ENCODE measurements around the gene CALHM3. TPM values are rescaled to one million over a fixed set of nuclear protein-coding genes. Genes with fewer than 3 reads are reported as not detected.

Gene CALHM3
- total RNA-seq, 4 donors from 2014 or later: not detected

GRCh38 chr10:103519798-103520197 is 40.8 kb upstream of the CALHM3 start:
- TF ChIP-seq CTCF (IDR thresholded peaks at IDR 0.05): no peak
- no peak for TF ChIP-seq POLR2A (IDR thresholded peaks at IDR 0.05)
- H3K36me3 ChIP-seq: no peaks in the 10 kb centered on the region
- 85 to 90% methylated on average over 4 of the region's 4 CpGs for WGBS, 2 donors
- no peak for DNase-seq
- no peaks in the 10 kb centered on the region for H3K4me1 ChIP-seq
- no peak overlapping the region for H3K4me3 ChIP-seq (replicated peaks in 1 of 3)
- intact Hi-C loops (cut with DNase I): no loop called here
- no peaks in the 10 kb centered on the region for H3K27me3 ChIP-seq
- no peaks in the 10 kb centered on the region for H3K9me3 ChIP-seq
- H3K27ac ChIP-seq: no peak overlapping the region

GRCh38 chr10:103517234-103518085 is 38.4 kb upstream of the CALHM3 start:
- TF ChIP-seq CTCF (IDR thresholded peaks at IDR 0.05) (no peak), POLR2A (IDR thresholded peaks at IDR 0.05) (no peak)
- Histone ChIP-seq H3K4me3 (replicated peaks in 1 of 3) (no peak overlapping the region), H3K27ac (no peak overlapping the region), H3K27me3 (no peaks in the 10 kb centered on the region), H3K9me3 (no peaks in the 10 kb centered on the region), H3K4me1 (no peaks in the 10 kb centered on the region), H3K36me3 (no peaks in the 10 kb centered on the region)
- intact Hi-C loops (cut with DNase I): no loop called here
- WGBS, 2 donors: 95 to 97% methylated on average over 5 of the region's 5 CpGs
- no peak for DNase-seq

GRCh38 chr10:103514244-103514643 is 35.2 kb upstream of the CALHM3 start:
- TF ChIP-seq POLR2A (IDR thresholded peaks at IDR 0.05): no peak
- no peak for TF ChIP-seq CTCF (IDR thresholded peaks at IDR 0.05)
- Histone ChIP-seq H3K27ac (no peak overlapping the region), H3K9me3 (no peaks in the 10 kb centered on the region), H3K4me3 (replicated peaks in 1 of 3) (no peak overlapping the region), H3K4me1 (no peaks in the 10 kb centered on the region), H3K27me3 (no peaks in the 10 kb centered on the region), H3K36me3 (no peaks in the 10 kb centered on the region)
- DNase-seq: no peak
- 95 to 100% methylated on average over 5 of the region's 5 CpGs for whole genome bisulfite sequencing, 2 donors
- intact Hi-C loops (cut with DNase I): no loop called here

GRCh38 chr10:103513380-103514060 is 34.5 kb upstream of the CALHM3 start:
- no peaks in the 10 kb centered on the region for H3K27me3 ChIP-seq
- no peaks in the 10 kb centered on the region for H3K4me1 ChIP-seq
- TF ChIP-seq POLR2A (IDR thresholded peaks at IDR 0.05): no peak
- H3K4me3 ChIP-seq (replicated peaks in 1 of 3): no peak overlapping the region
- no peak overlapping the region for H3K27ac ChIP-seq
- H3K36me3 ChIP-seq: no peaks in the 10 kb centered on the region
- DNase-seq: no peak
- H3K9me3 ChIP-seq: no peaks in the 10 kb centered on the region
- WGBS, 2 donors: 91 to 96% methylated on average over 7 to 8 of the region's 8 CpGs
- intact Hi-C loops (cut with DNase I): no loop called here

GRCh38 chr10:103512591-103513379 is 33.7 kb upstream of the CALHM3 start:
- WGBS, 2 donors: 77 to 87% methylated on average over 13 of the region's 13 CpGs
- no peaks in the 10 kb centered on the region for H3K9me3 ChIP-seq
- H3K27me3 ChIP-seq: no peaks in the 10 kb centered on the region
- no peak for DNase-seq
- TF ChIP-seq CTCF (IDR thresholded peaks at IDR 0.05): no peak
- no peak for TF ChIP-seq POLR2A (IDR thresholded peaks at IDR 0.05)
- H3K4me3 ChIP-seq (replicated peaks in 1 of 3): no peak overlapping the region
- no peak overlapping the region for H3K27ac ChIP-seq
- no peaks in the 10 kb centered on the region for H3K36me3 ChIP-seq
- intact Hi-C loops (cut with DNase I): no loop called here
- no peaks in the 10 kb centered on the region for H3K4me1 ChIP-seq
